GM23338 (cell line): ENCODE measurements around the gene ZFAND6. TPM values are rescaled to one million over a fixed set of nuclear protein-coding genes. Genes with fewer than 3 reads are reported as not detected.

Experiments used
- ATAC-seq: fragments of 200-7000 bp; cut with Tn5 transposase; 3 replicates; pipeline ENCODE4 v1.9.1; 2020
- DNase-seq: peaks from one replicate; pipeline ENCODE4 v3.0.0-alpha.2; 2015; ENCODE audit warnings: low spot score
- H2AFZ ChIP-seq: fragments of 200-600 bp; sonication (generic); 2 replicates; pipeline ENCODE4 v1.8.0; 2016; ENCODE audit warnings: antibody characterized with exemption, mild to moderate bottlenecking, moderate library complexity
- H3F3A ChIP-seq: fragments of 200-600 bp; sonication (generic); replicated peaks from 2 replicates; pipeline ENCODE4 v1.8.0; 2017; ENCODE audit warnings: antibody characterized with exemption, mixed run types, low read depth
- H3K27ac ChIP-seq: fragments of 200-600 bp; sonication (generic); 2 replicates; pipeline ENCODE4 v1.6.1; 2016; ENCODE audit warnings: low read depth
- H3K27me3 ChIP-seq: fragments of 200-600 bp; sonication (generic); 2 replicates; pipeline ENCODE4 v1.8.0; 2016; ENCODE audit warnings: mild to moderate bottlenecking, mixed run types, moderate library complexity; ENCODE audit not compliant: insufficient read depth
- H3K36me3 ChIP-seq: fragments of 200-600 bp; sonication (generic); 2 replicates; pipeline ENCODE4 v1.8.0; 2016; ENCODE audit warnings: mild to moderate bottlenecking; ENCODE audit not compliant: insufficient read depth
- H3K4me1 ChIP-seq: fragments of 200-600 bp; sonication (generic); 2 replicates; pipeline ENCODE4 v1.8.0; 2016; ENCODE audit warnings: mild to moderate bottlenecking, moderate library complexity; ENCODE audit not compliant: insufficient read depth
- H3K4me2 ChIP-seq: fragments of 200-600 bp; sonication (generic); 2 replicates; pipeline ENCODE4 v1.7.1; 2017; ENCODE audit warnings: mixed run types
- H3K4me3 ChIP-seq: fragments of 200-600 bp; sonication (generic); 2 replicates; pipeline ENCODE4 v1.6.1; 2016; ENCODE audit warnings: mixed run types
- H3K79me2 ChIP-seq: fragments of 200-600 bp; sonication (generic); replicated peaks from 2 replicates; pipeline ENCODE4 v1.8.0; 2017; ENCODE audit warnings: mild to moderate bottlenecking; ENCODE audit not compliant: insufficient read depth
- H3K9me2 ChIP-seq: fragments of 200-600 bp; sonication (generic); 2 replicates; pipeline ENCODE4 v1.8.0; 2017; ENCODE audit not compliant: insufficient read depth
- H4K20me1 ChIP-seq: fragments of 200-600 bp; sonication (generic); replicated peaks from 2 replicates; pipeline ENCODE4 v1.8.0; 2017; ENCODE audit warnings: mild to moderate bottlenecking; ENCODE audit not compliant: insufficient read depth
- H3K27ac Mint-ChIP-seq: 2 replicates; pipeline ENCODE4 v1.8.0; 2020; ENCODE audit warnings: inconsistent platforms, mild to moderate bottlenecking, moderate library complexity, mixed read lengths
- H3K27me3 Mint-ChIP-seq: 3 replicates; pipeline ENCODE4 v1.8.0; 2022; ENCODE audit warnings: low read depth, mild to moderate bottlenecking, moderate library complexity, mixed read lengths, inconsistent platforms; ENCODE audit not compliant: insufficient read depth, poor library complexity
- H3K36me3 Mint-ChIP-seq: 3 replicates; pipeline ENCODE4 v1.8.0; 2021; ENCODE audit warnings: low read depth, mild to moderate bottlenecking, inconsistent platforms, moderate library complexity, mixed read lengths
- H3K4me1 Mint-ChIP-seq: 3 replicates; pipeline ENCODE4 v1.8.0; 2020; ENCODE audit warnings: mild to moderate bottlenecking, inconsistent platforms, mixed read lengths
- H3K4me3 Mint-ChIP-seq: 3 replicates; pipeline ENCODE4 v1.8.0; 2021; ENCODE audit warnings: moderate library complexity, mild to moderate bottlenecking, inconsistent platforms, mixed read lengths
- H3K9me3 Mint-ChIP-seq: 3 replicates; pipeline ENCODE4 v1.8.0; 2020; ENCODE audit warnings: moderate library complexity, mild to moderate bottlenecking, inconsistent platforms, mixed read lengths
- CREB1 ChIP-seq: fragments of 250-450 bp; sonication (Bioruptor Pico); IDR thresholded peaks from 2 replicates; pipeline ENCODE4 v1.5.0; 2020; ENCODE audit warnings: low read depth, mild to moderate bottlenecking, moderate library complexity
- CTCF ChIP-seq, 2 experiments: fragments of 200-600 bp in 1 of 2; sonication (generic) in 1 of 2; conservative IDR thresholded peaks; 2 replicates each; pipeline versions ENCODE4 v1.5.1 to v1.6.1; 2016 to 2017; ENCODE audit warnings: antibody characterized with exemption in 2 of 2, low read depth in 2 of 2, mild to moderate bottlenecking in 2 of 2, moderate library complexity in 1 of 2
- ETS1 ChIP-seq: IDR thresholded peaks from 2 replicates; pipeline ENCODE4 v1.6.1; 2016; ENCODE audit warnings: antibody characterized with exemption
- EZH2 ChIP-seq: fragments of 200-600 bp; sonication (generic); IDR thresholded peaks from one replicate; pipeline ENCODE4 v1.8.0; 2017; ENCODE audit warnings: antibody characterized with exemption, mild to moderate bottlenecking, low read depth; ENCODE audit not compliant: unreplicated experiment
- EZH2phosphoT487 ChIP-seq: fragments of 200-600 bp; sonication (generic); IDR thresholded peaks from one replicate; pipeline ENCODE4 v1.8.1; 2018; ENCODE audit warnings: antibody characterized with exemption; ENCODE audit not compliant: unreplicated experiment
- JUNB ChIP-seq: IDR thresholded peaks from one replicate; pipeline ENCODE4 v1.6.1; 2016; ENCODE audit warnings: antibody characterized with exemption; ENCODE audit not compliant: unreplicated experiment
- NANOG ChIP-seq: IDR thresholded peaks from 2 replicates; pipeline ENCODE4 v1.6.1; 2016; ENCODE audit warnings: antibody characterized with exemption, borderline replicate concordance
- POLR2AphosphoS5 ChIP-seq: IDR thresholded peaks from 2 replicates; pipeline ENCODE4 v1.6.1; 2016; ENCODE audit warnings: antibody characterized with exemption, low read depth
- STAT1 ChIP-seq: IDR thresholded peaks from one replicate; pipeline ENCODE4 v1.6.1; 2016; ENCODE audit warnings: antibody characterized with exemption; ENCODE audit not compliant: unreplicated experiment
- ZNF114 ChIP-seq: fragments of 250-450 bp; sonication (Bioruptor Pico); IDR thresholded peaks from 2 replicates; pipeline ENCODE4 v1.5.0; 2020; ENCODE audit warnings: mild to moderate bottlenecking, moderate library complexity
- ZNF331 ChIP-seq: fragments of 250-450 bp; sonication (Bioruptor Pico); IDR thresholded peaks from 2 replicates; pipeline ENCODE4 v1.5.0; 2020; ENCODE audit warnings: low read depth, mild to moderate bottlenecking, moderate library complexity
- ZNF462 ChIP-seq: fragments of 250-450 bp; sonication (Bioruptor Pico); IDR thresholded peaks from 2 replicates; pipeline ENCODE4 v1.5.0; 2020; ENCODE audit warnings: mild to moderate bottlenecking, moderate library complexity
- polyA plus RNA-seq: library from polyadenylated mRNA; unstranded; fragments of >200 nt; fragmentation: Nextera tagmentation; extraction: Ambion mirVana; gene quantifications from 2 replicates; pipeline ENCODE4 v1.2.1, GENCODE V29; 2016
- total RNA-seq: library from RNA; depleted of rRNA; stranded (reverse); fragments of >200 nt; shearing (Covaris generic); gene quantifications from 2 replicates; pipeline ENCODE4 v1.2.3, GENCODE V29; 2014
- TF ChIP-seq, protein P1 (sequence below): IDR thresholded peaks from one replicate; pipeline ENCODE4 v1.6.1; 2018; ENCODE audit warnings: antibody characterized with exemption; ENCODE audit not compliant: unreplicated experiment

The ZFAND6 gene
- total and polyA plus RNA-seq, 2 experiments from 2014 or later, result 205 to 292 TPM

DNA sequence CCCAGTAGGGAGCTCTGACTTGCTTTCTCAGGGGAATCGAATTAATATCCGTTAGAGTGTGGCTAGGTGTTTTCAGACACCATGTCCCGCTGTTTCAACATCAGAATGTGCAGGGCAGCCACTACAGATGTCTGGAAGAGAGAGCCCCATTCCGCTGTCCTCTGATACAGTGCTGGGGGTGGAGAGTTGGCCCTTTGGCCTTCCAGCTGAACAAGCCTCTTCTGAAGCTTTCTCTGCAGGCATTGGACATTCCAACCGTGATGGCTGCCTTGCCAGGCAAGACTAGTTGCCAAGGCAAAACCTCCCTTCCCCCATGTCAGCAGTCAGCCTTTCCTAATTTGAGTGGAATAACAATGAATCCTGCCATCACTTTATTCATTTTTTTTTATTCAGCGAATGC, 94.9 kb downstream of the ZFAND6 start:
- Mint-ChIP-seq H3K27ac (no peak overlapping the region), H3K4me1 (peaks cover 35% of the 10 kb centered on the region), H3K27me3 (peaks cover 19% of the 10 kb centered on the region), H3K9me3 (no peaks in the 10 kb centered on the region; the same call in 2 of the 3 replicates), H3K4me3 (peak overlapping the region; percentile 96; the same call in 2 of the 3 replicates), H3K36me3 (peaks cover 1% of the 10 kb centered on the region; the same call in 1 of the 3 replicates)
- Histone ChIP-seq H2AFZ (no peak overlapping the region), H3K36me3 (no peaks in the 10 kb centered on the region; the same call in 1 of the 2 replicates), H3K27me3 (0 out of 2 replicates have a peak, but pooled peaks cover 7% of the 10 kb centered on the region), H3K27ac (no peak overlapping the region), H3K4me1 (peaks cover 23% of the 10 kb centered on the region), H3K79me2 (no peaks in the 10 kb centered on the region; the same call in 1 of the 2 replicates), H3F3A (peaks cover 5% of the 10 kb centered on the region; the same call in 1 of the 2 replicates), H3K9me2 (no peaks in the 10 kb centered on the region), H3K4me3 (peak overlapping the region; percentile 90; the same call in 1 of the 2 replicates), H3K4me2 (peak overlapping the region; percentile 95), H4K20me1 (no peaks in the 10 kb centered on the region; the same call in 1 of the 2 replicates)
- TF ChIP-seq ZNF462 (no peak), ETS1 (no peak), ZNF331 (CRISPR knock-in tag) (no peak), STAT1 (no peak), ZNF114 (no peak), JUNB (no peak), CREB1 (CRISPR knock-in tag) (no peak), EZH2phosphoT487 (no peak), CTCF (conservative IDR thresholded peaks at IDR 0.05; ENCODE audit: low read depth in 2 of 2) (no peak), NANOG (no peak), POLR2AphosphoS5 (no peak), EZH2 (no peak)
- TF ChIP-seq, protein P1, sequence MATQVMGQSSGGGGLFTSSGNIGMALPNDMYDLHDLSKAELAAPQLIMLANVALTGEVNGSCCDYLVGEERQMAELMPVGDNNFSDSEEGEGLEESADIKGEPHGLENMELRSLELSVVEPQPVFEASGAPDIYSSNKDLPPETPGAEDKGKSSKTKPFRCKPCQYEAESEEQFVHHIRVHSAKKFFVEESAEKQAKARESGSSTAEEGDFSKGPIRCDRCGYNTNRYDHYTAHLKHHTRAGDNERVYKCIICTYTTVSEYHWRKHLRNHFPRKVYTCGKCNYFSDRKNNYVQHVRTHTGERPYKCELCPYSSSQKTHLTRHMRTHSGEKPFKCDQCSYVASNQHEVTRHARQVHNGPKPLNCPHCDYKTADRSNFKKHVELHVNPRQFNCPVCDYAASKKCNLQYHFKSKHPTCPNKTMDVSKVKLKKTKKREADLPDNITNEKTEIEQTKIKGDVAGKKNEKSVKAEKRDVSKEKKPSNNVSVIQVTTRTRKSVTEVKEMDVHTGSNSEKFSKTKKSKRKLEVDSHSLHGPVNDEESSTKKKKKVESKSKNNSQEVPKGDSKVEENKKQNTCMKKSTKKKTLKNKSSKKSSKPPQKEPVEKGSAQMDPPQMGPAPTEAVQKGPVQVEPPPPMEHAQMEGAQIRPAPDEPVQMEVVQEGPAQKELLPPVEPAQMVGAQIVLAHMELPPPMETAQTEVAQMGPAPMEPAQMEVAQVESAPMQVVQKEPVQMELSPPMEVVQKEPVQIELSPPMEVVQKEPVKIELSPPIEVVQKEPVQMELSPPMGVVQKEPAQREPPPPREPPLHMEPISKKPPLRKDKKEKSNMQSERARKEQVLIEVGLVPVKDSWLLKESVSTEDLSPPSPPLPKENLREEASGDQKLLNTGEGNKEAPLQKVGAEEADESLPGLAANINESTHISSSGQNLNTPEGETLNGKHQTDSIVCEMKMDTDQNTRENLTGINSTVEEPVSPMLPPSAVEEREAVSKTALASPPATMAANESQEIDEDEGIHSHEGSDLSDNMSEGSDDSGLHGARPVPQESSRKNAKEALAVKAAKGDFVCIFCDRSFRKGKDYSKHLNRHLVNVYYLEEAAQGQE, result no peak
- no peak for ATAC-seq
- no peak for DNase-seq
